SU-DHL-6 (cell line): Measurements from ENCODE around the gene ELMO3.

Experiments used
- H2AFZ ChIP-seq: fragments of 200-600 bp; sonication (generic); 2 replicates; pipeline ENCODE4 v1.6.1; 2014; ENCODE audit warnings: low read depth, mild to moderate bottlenecking, moderate library complexity, mixed read lengths, antibody characterized with exemption, low read length; ENCODE audit not compliant: severe bottlenecking
- H3F3A ChIP-seq: fragments of 200-600 bp; shearing (Covaris generic); 2 replicates; pipeline ENCODE4 v1.6.0; 2016; ENCODE audit warnings: antibody characterized with exemption, mild to moderate bottlenecking; ENCODE audit not compliant: insufficient read depth
- H3K27ac ChIP-seq: fragments of 200-600 bp; sonication (generic); 2 replicates; pipeline ENCODE4 v1.5.1; 2016; ENCODE audit warnings: low read depth, mild to moderate bottlenecking, low read length, moderate library complexity, mixed read lengths
- H3K27me3 ChIP-seq: fragments of 200-600 bp; sonication (generic), shearing (Covaris generic); 2 replicates; pipeline ENCODE4 v1.6.0; 2014; ENCODE audit warnings: mild to moderate bottlenecking, low read length
- H3K36me3 ChIP-seq: fragments of 200-600 bp; sonication (generic); 2 replicates; pipeline ENCODE4 v1.6.1; 2014; ENCODE audit warnings: mild to moderate bottlenecking, low read length, mixed read lengths
- H3K4me2 ChIP-seq: fragments of 300-600, 200-600 bp; shearing (Covaris generic), sonication (generic); 2 replicates; pipeline ENCODE4 v1.6.0; 2014; ENCODE audit warnings: low read length, low read depth, mild to moderate bottlenecking; ENCODE audit not compliant: poor library complexity, severe bottlenecking
- H3K4me3 ChIP-seq: fragments of 200-600 bp; sonication (generic); 2 replicates; pipeline ENCODE4 v1.5.1; 2014; ENCODE audit warnings: antibody characterized with exemption, low read length, mild to moderate bottlenecking, mixed read lengths; ENCODE audit not compliant: insufficient read depth, poor library complexity, severe bottlenecking
- H3K79me2 ChIP-seq: fragments of 200-600 bp; sonication (generic); 2 replicates; pipeline ENCODE4 v1.6.1; 2014; ENCODE audit warnings: mild to moderate bottlenecking, low read length, moderate library complexity; ENCODE audit not compliant: insufficient read depth
- H3K9ac ChIP-seq: fragments of 200-600 bp; sonication (generic); 2 replicates; pipeline ENCODE4 v1.7.0; 2014; ENCODE audit warnings: mild to moderate bottlenecking, low read length
- H3K9me2 ChIP-seq: fragments of 200-600 bp; sonication (generic); replicated peaks from 2 replicates; pipeline ENCODE4 v1.6.1; 2014; ENCODE audit warnings: low read length; ENCODE audit not compliant: insufficient read depth
- H3K9me3 ChIP-seq: fragments of 200-600 bp; sonication (generic); 2 replicates; pipeline ENCODE4 v1.6.1; 2014; ENCODE audit warnings: low read length, mixed read lengths; ENCODE audit not compliant: insufficient read depth
- H4K20me1 ChIP-seq: fragments of 200-600 bp; sonication (generic); 2 replicates; pipeline ENCODE4 v1.6.1; 2014; ENCODE audit warnings: low read depth, mild to moderate bottlenecking, antibody characterized with exemption, low read length, moderate library complexity, mixed read lengths
- CTCF ChIP-seq: fragments of 200-600 bp; sonication (generic); IDR thresholded peaks from one replicate; pipeline ENCODE4 v1.5.1; 2017; ENCODE audit warnings: antibody characterized with exemption, mild to moderate bottlenecking, low read length, moderate library complexity; ENCODE audit not compliant: insufficient read depth, poor library complexity, severe bottlenecking
- EZH2phosphoT487 ChIP-seq: fragments of 200-600 bp; sonication (generic), shearing (Covaris generic); conservative IDR thresholded peaks from 2 replicates; pipeline ENCODE4 v1.6.1; 2018; ENCODE audit warnings: mild to moderate bottlenecking, antibody characterized with exemption, low read length, moderate library complexity, mixed read lengths

The ELMO3 gene

GRCh38 chr16:67199011-67199807 is at the start of gene ELMO3:
Gene ELMO3, plus strand, starts transcription at chr16:67199131. Its CDS starts 196 bp downstream, at chr16:67199327.
- H3K9me3 ChIP-seq = no peaks in the 10 kb centered on the region
- H3K4me2 ChIP-seq = no peak within 1 kb of the TSS
- no peaks in the 10 kb centered on the region for H3K27me3 ChIP-seq
- H3K9me2 ChIP-seq = no peaks in the 10 kb centered on the region
- H3K4me3 ChIP-seq = no peak within 1 kb of the TSS
- no peak for TF ChIP-seq CTCF
- TF ChIP-seq EZH2phosphoT487 = no peak
- H4K20me1 ChIP-seq = no peaks in the 10 kb centered on the region
- H3K27ac ChIP-seq = no peak within 1 kb of the TSS
- no peaks in the 10 kb centered on the region for H3F3A ChIP-seq
- H2AFZ ChIP-seq = no peak within 1 kb of the TSS
- H3K36me3 ChIP-seq = no peaks in the 10 kb centered on the region
- peaks cover 2% of the 10 kb centered on the region; the same call in 1 of the 2 replicates for H3K79me2 ChIP-seq
- no peak within 1 kb of the TSS for H3K9ac ChIP-seq

- Histone ChIP-seq H3K79me2 (no peaks in the 10 kb centered on the region), H2AFZ (no peak overlapping the region), H3F3A (no peaks in the 10 kb centered on the region), H3K27me3 (no peaks in the 10 kb centered on the region), H3K36me3 (no peaks in the 10 kb centered on the region), H3K9ac (no peak overlapping the region), H3K9me3 (no peaks in the 10 kb centered on the region), H4K20me1 (no peaks in the 10 kb centered on the region), H3K27ac (no peak overlapping the region), H3K9me2 (no peaks in the 10 kb centered on the region), H3K4me3 (no peak overlapping the region), H3K4me2 (no peak overlapping the region)
- TF ChIP-seq EZH2phosphoT487 (no peak), CTCF (no peak)
Measured at GRCh38 chr16:67149276-67150046, 49.5 kb upstream of the ELMO3 start.

- Histone ChIP-seq H4K20me1 (no peaks in the 10 kb centered on the region), H3K27me3 (no peaks in the 10 kb centered on the region), H3F3A (no peaks in the 10 kb centered on the region), H3K9me3 (no peaks in the 10 kb centered on the region), H3K4me3 (peak overlapping the region; percentile 13), H3K36me3 (no peaks in the 10 kb centered on the region), H3K9me2 (no peaks in the 10 kb centered on the region), H3K27ac (no peak overlapping the region), H3K79me2 (no peaks in the 10 kb centered on the region), H2AFZ (no peak overlapping the region), H3K4me2 (peak overlapping the region; percentile 39), H3K9ac (peak overlapping the region; percentile 14; the same call in 1 of the 2 replicates)
- TF ChIP-seq CTCF (no peak), EZH2phosphoT487 (no peak)
Measured at GRCh38 chr16:67150047-67150832, 48.7 kb upstream of the ELMO3 start.
